Stimulated activated CD8-positive, alpha-beta memory T cell treated with anti-CD3 and anti-CD28 coated beads, Interleukin-4, amount 100 ng/mL, for 24 hours (primary cell): Measurements from ENCODE around the gene RASSF4.

ENCODE experiments used
- DNase-seq: peaks from one replicate; pipeline ENCODE4 v3.0.0-alpha.2; 2020; ENCODE audit warnings: low read depth

Gene RASSF4

DNA sequence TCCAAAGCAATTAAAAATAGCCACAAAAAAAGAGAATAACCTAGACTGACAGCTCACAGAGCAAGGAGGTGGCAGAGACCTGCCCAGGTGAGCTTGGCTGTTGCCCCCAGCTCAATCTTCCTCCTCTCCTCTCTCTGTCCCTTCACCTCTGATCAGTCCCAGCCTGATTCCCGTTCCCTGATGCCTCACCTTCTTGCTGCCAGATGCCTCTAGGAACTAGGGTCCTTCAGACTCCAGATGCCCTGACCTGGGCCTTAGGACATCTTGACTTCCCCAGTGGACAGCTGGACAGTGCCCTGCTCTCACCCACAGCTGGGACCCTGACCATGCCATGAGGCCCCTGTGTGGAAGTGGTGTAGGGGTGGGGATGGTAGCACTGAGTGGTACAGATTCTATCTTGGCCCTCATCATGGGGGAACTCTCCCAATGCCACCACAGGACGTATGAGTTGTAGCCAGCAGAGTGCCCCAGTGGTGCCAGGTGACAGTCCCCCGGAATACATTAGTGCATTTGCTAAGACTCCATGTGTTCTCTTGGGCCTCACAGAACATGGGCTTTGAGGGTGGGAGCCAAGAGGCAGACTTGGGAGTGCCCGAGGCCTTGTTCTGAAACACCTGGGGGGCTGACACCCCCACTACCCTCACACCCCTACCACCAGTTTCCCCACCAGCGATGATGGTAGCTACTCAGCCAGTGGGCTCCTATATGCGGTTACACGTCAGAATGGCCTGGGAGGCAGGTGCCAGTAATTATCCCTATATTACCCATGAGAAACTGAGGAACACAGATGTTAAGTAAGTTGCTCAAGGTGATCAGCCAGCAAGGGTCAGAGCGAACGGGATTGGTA lies 17.0 kb downstream of the RASSF4 start:
- no peak for DNase-seq

DNA sequence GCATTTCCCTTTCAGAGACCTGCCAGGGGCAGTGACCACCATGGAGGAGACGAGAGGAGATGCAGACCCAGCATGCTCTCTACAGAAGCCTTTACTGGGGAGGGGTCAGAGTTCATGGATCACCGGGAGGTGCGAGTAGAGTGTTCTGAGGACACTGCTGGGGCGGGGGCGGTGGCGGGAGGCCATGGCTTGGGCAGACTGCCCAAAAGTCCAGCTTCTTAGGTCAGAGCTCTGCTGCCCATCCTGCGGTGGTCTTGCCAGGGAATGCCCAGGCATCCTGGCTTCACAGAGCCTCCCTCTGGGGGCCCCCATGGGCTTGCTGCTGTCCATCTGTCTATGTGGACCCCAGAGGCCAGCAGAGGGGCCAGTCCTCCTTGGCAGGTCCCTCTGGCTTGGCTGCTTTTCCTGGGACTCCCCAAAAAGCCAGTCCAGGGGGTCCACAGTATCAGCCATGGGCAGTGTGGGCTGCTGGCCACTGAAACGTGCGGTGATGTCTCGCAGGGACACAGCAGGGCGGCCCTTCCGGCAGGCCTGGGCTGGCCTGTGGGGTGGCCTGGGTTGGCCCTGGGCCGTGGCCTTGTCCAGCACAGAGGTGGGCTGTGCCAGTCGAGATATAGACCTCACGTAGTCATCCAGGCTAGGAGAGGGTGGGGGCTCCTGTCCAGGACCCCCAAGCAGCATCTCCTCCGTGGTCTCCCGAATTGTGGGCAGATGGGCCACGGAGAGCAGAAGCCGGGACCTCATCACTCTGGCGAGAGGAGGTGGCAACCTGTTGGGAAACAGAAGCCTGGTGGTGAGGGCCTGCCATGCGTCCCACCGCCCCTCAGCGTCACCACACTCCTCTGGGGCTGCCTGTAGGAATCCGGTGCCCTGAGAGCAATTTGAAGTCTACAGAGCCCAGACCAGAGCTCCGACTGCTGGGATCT lies 17.9 kb downstream of the RASSF4 start:
- no peak for DNase-seq

- DNase-seq, result no peak
Observed at GRCh38 chr10:44978213-44978569, 18.6 kb downstream of the RASSF4 start.

- DNase-seq, result no peak
Observed at GRCh38 chr10:44978570-44979280, 19.1 kb downstream of the RASSF4 start, which contains the start of gene DEPP1. Gene DEPP1 (minus strand): TSS chr10:44978809. CDS start chr10:44978030, 779 bp downstream.

DNA sequence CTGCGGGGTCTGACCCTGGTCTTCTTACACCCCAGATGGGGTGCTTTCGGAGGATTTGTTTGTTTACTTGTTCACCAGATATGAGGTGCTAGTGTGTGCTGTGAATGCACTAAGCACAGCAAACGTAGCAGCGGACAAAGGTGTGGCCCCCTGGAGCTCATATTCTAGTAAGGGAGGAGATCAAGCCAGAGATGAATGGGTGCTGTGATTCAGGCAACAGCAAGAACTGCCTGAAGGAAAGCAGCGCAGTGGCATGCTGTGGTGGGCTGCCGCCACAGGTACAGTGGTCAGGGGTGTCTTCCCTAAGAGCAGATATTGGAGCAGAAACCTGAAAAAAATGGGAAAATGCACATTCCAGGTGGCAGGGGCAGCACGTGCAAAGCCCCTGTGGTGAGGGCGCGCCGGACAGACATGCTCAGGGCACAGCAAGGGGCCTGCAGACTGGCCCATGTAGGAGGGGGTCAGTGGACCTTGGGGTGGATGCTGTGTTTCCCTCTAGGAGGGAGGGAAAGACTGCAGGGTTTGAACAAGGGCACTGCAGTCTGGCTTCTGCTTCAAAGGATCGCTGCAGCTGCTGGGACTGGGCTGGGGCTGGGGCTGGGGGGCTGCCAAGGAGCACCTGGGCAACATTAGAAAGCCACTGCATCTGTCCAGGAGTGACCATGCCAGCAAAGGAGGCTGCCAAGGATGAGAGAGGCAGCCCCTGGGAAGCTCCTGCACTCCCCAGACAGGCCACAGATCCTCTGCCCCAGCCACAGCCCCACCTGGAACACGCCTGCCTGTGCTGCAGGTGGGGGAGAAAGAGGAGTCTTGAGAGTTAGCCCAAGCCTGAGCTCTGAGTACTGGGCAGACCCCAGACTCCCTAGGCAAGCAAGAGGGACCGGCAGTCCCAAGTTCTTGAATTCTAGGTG lies 19.9 kb downstream of the RASSF4 start:
- DNase-seq, result no peak

- no peak for DNase-seq
Observed at GRCh38 chr10:44980309-44981171, 20.9 kb downstream of the RASSF4 start.

- no peak for DNase-seq
Observed at GRCh38 chr10:44981172-44982113, 21.8 kb downstream of the RASSF4 start.

DNA sequence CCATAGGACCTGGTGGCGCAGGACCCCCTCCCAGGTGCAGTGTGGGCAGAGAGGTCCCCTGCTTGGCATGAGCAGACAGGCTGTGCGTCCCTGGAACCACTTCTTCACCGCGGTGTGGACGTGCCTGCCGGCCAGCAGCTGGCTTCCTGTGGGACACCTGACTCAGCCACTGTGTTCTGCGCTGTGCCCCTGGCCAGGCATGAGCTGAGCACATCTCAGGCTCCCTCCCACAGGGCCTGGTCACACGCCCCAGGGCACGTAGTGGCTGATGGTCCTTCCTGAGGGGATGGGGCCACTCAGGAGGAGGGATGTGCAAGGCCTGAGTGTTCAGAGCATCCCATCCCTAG lies 22.5 kb downstream of the RASSF4 start:
- DNase-seq, result no peak

DNA sequence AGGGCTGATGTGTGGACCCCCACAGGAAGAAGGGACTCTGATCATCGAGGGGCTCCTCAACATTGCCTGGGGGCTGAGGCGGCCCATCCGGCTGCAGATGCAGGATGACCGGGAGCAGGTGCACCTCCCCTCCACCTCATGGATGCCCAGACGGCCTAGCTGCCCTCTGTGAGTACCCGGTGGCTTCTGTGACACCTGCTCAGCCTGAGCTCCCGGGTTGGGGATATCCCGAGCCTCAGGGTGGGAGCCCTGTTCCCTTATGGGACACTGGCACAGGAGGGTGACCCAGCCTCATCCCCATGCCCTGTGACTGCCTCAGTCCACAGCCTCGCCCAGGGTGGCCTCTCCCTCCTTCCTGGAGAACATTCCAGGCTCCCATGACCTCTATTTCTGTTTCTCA lies 22.9 kb downstream of the RASSF4 start:
- no peak for DNase-seq

- DNase-seq, result no peak
Observed at GRCh38 chr10:44983066-44983894, 23.7 kb downstream of the RASSF4 start.

DNA sequence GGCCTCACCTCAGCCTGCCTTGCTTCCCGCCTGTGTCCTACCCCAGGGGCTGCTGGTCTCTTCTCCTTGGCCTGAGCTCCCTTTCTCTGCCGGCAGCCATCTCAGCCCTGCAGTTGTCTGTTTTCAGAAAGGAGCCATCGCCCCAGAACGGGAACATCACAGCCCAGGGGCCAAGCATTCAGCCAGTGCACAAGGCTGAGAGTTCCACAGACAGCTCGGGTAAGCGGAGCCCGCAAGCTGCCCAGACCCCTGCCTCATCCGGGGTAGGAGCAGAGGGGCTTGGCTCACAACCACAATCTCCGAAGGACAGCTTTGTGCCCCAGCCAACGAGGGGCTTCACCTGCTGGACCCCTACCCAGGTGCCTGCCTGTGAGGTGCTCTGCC lies 24.3 kb downstream of the RASSF4 start:
- DNase-seq, result no peak

DNA sequence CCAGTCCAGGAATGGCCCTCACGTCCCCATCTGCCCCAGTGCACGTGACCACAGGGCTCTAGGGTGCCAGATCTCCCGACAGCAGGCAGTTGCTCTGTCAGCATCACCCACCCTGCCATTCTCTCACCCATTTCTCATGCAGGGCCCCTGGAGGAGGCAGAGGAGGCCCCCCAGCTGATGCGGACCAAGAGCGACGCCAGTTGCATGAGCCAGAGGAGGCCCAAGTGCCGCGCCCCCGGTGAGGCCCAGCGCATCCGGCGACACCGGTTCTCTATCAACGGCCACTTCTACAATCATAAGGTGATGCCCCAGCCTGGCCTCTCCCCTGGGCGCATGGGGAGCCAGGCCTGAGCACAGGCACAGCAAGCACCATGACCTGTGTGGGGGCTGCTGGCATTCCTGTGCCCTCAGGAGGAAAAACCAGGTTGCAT lies 25.1 kb downstream of the RASSF4 start:
- no peak for DNase-seq

GRCh38 chr10:44985175-44985681 lies 25.6 kb downstream of the RASSF4 start:
- no peak for DNase-seq

DNA sequence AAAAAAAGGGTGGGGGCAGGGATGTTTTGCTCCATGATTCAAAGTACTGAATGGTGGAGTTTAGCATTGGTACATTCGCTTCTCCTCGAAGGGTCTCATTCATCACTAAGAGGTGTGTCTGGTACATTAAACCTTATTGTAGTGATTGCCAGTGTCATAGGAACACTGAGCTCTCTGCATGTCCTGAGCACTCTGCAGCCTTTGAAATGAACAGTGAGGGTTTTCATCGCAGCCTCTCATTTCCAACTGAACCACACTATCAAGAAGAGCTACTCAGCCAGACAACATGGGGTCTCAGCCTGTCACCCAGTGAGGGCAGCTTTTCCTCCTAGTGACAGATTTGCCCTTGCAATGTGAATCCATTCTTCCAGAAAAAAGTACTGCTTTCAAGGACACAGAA lies 26.6 kb downstream of the RASSF4 start:
- DNase-seq, result no peak

GRCh38 chr10:44986670-44987069 lies 27.1 kb downstream of the RASSF4 start:
- DNase-seq, result no peak

- no peak for DNase-seq
Observed at GRCh38 chr10:44988957-44989585, 29.5 kb downstream of the RASSF4 start.

- DNase-seq, result no peak
Observed at GRCh38 chr10:44989597-44990301, 30.1 kb downstream of the RASSF4 start.
